SU-DHL-6 (cell line): ENCODE data around the gene SMARCA1.

Source experiments
- CTCF ChIP-seq: fragments of 200-600 bp; sonication (generic); IDR thresholded peaks from one replicate; pipeline ENCODE4 v1.5.1; 2017; ENCODE audit warnings: antibody characterized with exemption, mild to moderate bottlenecking, low read length, moderate library complexity; ENCODE audit not compliant: insufficient read depth, poor library complexity, severe bottlenecking
- EZH2phosphoT487 ChIP-seq: fragments of 200-600 bp; sonication (generic), shearing (Covaris generic); conservative IDR thresholded peaks from 2 replicates; pipeline ENCODE4 v1.6.1; 2018; ENCODE audit warnings: mild to moderate bottlenecking, antibody characterized with exemption, low read length, moderate library complexity, mixed read lengths

- TF ChIP-seq CTCF, result no peak
- TF ChIP-seq EZH2phosphoT487, result no peak
Measured at GRCh38 chrX:129566073-129566472, 42.8 kb upstream of the SMARCA1 start.
